Measurements from ENCODE around the gene HSPE1. TPM values are rescaled to one million over a fixed set of nuclear protein-coding genes. Genes with fewer than 3 reads are reported as not detected.

HSPE1 gene
- total and polyA plus RNA-seq, 2 donors (not counting 3 experiments of a cell fraction or from before 2014, with no cell fraction given), result 59.8 to 145 TPM

- FAIRE-seq (no peak), DNase-seq (ENCODE audit: low read depth, low spot score) (no peak)
- no peak overlapping the region for H3K27ac ChIP-seq (ENCODE audit: insufficient read depth, low read depth, low read length)
- no peak overlapping the region for H3K4me3 ChIP-seq (replicated peaks in 1 of 3; ENCODE audit: insufficient read depth in 1 of 3, low read depth in 1 of 3, low read length in 3 of 3)
- CTCF ChIA-PET, result interaction anchor here (1.1 to 1.3 kb wide), 4 partner anchors 9 to 60 kb away, joined by 3 read pairs; partner anchors contain the start of gene HSPD1
- H3K4me1 ChIP-seq (ENCODE audit: control insufficient read depth, extremely low read depth, insufficient read depth, low read length), result no peaks in the 10 kb centered on the region
- H3K79me2 ChIP-seq (ENCODE audit: control insufficient read depth, insufficient read depth, low read length), result peaks cover 23% of the 10 kb centered on the region
- H2AFZ ChIP-seq (ENCODE audit: low read depth, low read length), result no peak overlapping the region
- BruUV-seq (replicated peaks), result no TSS peak
- H3K9me1 ChIP-seq (replicated peaks; ENCODE audit: control insufficient read depth, extremely low read depth, insufficient read depth, low read length), result no peaks in the 10 kb centered on the region
- intact Hi-C loops (cut with micrococcal nuclease) (no loop called here), dilution Hi-C loops (cut with MboI; ENCODE audit: extremely low pct_ligation_motif_present, low sequenced_read_pairs) (no loop called here)
- H3K9me3 ChIP-seq (replicated peaks; ENCODE audit: control insufficient read depth, insufficient read depth, low read length), result no peaks in the 10 kb centered on the region
- H3K36me3 ChIP-seq (ENCODE audit: control insufficient read depth in 2 of 2, extremely low read depth in 1 of 2, insufficient read depth in 2 of 2, low read length in 2 of 2), result peaks cover 3 to 13% of the 10 kb centered on the region in 2 experiments
- H3K9ac ChIP-seq (replicated peaks; ENCODE audit: extremely low read depth, insufficient read depth, low read length), result no peak overlapping the region
- TF ChIP-seq MYC (IDR thresholded peaks at IDR 0.05; ENCODE audit: low read depth, low read length) (no peak), GATA2 (IDR thresholded peaks at IDR 0.05; ENCODE audit: insufficient read depth, insufficient read length, low read depth, low read length) (no peak), JUN (IDR thresholded peaks at IDR 0.05; ENCODE audit: borderline replicate concordance, insufficient read depth, insufficient read length, low read depth) (no peak), EZH2 (IDR thresholded peaks at IDR 0.05; ENCODE audit: borderline replicate concordance, low read depth, low read length, severe bottlenecking) (no peak), CTCF (IDR thresholded peaks at IDR 0.05; ENCODE audit: extremely low read depth in 1 of 2, insufficient read depth in 1 of 2, low read depth in 1 of 2, low read length in 2 of 2) (no peak), MAX (IDR thresholded peaks at IDR 0.05; ENCODE audit: insufficient read depth, insufficient read length) (no peak), POLR2AphosphoS5 (IDR thresholded peaks at IDR 0.05; ENCODE audit: insufficient read depth, low read depth, low read length) (no peak), POLR2A (IDR thresholded peaks at IDR 0.05; ENCODE audit: low read depth, low read length) (no peak), FOS (IDR thresholded peaks at IDR 0.05; ENCODE audit: borderline replicate concordance, insufficient read depth, low read length) (no peak)
- H4K20me1 ChIP-seq (replicated peaks; ENCODE audit: control insufficient read depth, extremely low read depth, insufficient read depth, low read length), result peaks cover 3% of the 10 kb centered on the region
- H3K27me3 ChIP-seq (ENCODE audit: control insufficient read depth in 2 of 2, insufficient read depth in 2 of 2, low read length in 2 of 2), result no peaks in the 10 kb centered on the region
- H3K4me2 ChIP-seq (ENCODE audit: insufficient read depth, low read length), result no peak overlapping the region
- POLR2A ChIA-PET, result no interaction called here
Measured at GRCh38 chr2:197539734-197540133, 39.6 kb downstream of the HSPE1 start.
